Epithelial cell of esophagus (primary cell): Measurements from ENCODE around the gene BTF3L4.

Experiments
- DNase-seq: peaks from one replicate; pipeline ENCODE4 v3.0.0; 2010; ENCODE audit warnings: low read depth
- H3K4me3 ChIP-seq: 2 replicates; pipeline ENCODE4 v1.5.1; 2011; ENCODE audit warnings: mild to moderate bottlenecking, low read length, control low read depth
- CTCF ChIP-seq: IDR thresholded peaks from 2 replicates; pipeline ENCODE4 v1.5.1; 2011; ENCODE audit warnings: low read depth, mild to moderate bottlenecking, low read length, control low read depth, inconsistent platforms; ENCODE audit not compliant: insufficient read depth; ENCODE audit errors: missing control alignments

Gene BTF3L4

GRCh38 chr1:52055866-52056162 is 281 bp upstream of the BTF3L4 start:
- peak overlapping the region; percentile 87 for H3K4me3 ChIP-seq
- no peak for TF ChIP-seq CTCF
- no peak for DNase-seq

GRCh38 chr1:52056937-52057231 is 789 bp downstream of the BTF3L4 start:
- H3K4me3 ChIP-seq, result peak overlapping the region; percentile 87
- TF ChIP-seq CTCF, result no peak
- no peak for DNase-seq

- DNase-seq, result peak; percentile 27
- H3K4me3 ChIP-seq, result peak overlapping the region; percentile 87
- no peak for TF ChIP-seq CTCF
Observed at GRCh38 chr1:52057255-52057654, 1.2 kb downstream of the BTF3L4 start.

GRCh38 chr1:52057876-52058415 is 1.9 kb downstream of the BTF3L4 start:
- DNase-seq, result no peak
- H3K4me3 ChIP-seq, result peak overlapping the region; percentile 87
- no peak for TF ChIP-seq CTCF

GRCh38 chr1:52059321-52059720 is 3.2 kb downstream of the BTF3L4 start:
- DNase-seq, result peak; percentile 61
- TF ChIP-seq CTCF, result no peak
- H3K4me3 ChIP-seq, result no peak overlapping the region

- H3K4me3 ChIP-seq, result no peak overlapping the region
- DNase-seq, result no peak
- TF ChIP-seq CTCF, result no peak
Observed at GRCh38 chr1:52059888-52060287, 3.8 kb downstream of the BTF3L4 start.

- no peak for DNase-seq
- no peak for TF ChIP-seq CTCF
- H3K4me3 ChIP-seq, result no peak overlapping the region
Observed at GRCh38 chr1:52060822-52061221, 4.7 kb downstream of the BTF3L4 start.
